Spinal cord (tissue), 10 donors: ENCODE results near the gene TNIP2. TPM values are rescaled to one million over a fixed set of nuclear protein-coding genes. Genes with fewer than 3 reads are reported as not detected.
"Not testable (repeated sequence)": the region's sequence is repeated elsewhere in the genome, so short reads cannot be mapped to it uniquely, and the experiment has no call there.

ENCODE experiments used
- DNase-seq, 6 donors: peaks; one replicate each; pipeline versions ENCODE4 v3.0.0 to v3.0.0-alpha.2; 2013 to 2015; ENCODE audit warnings: low spot score in 6 of 6, low read depth in 4 of 6
- H3K27ac ChIP-seq: one replicate; pipeline ENCODE4 v1.5.1; 2013; ENCODE audit warnings: low read depth, low read length, control low read depth
- H3K27me3 ChIP-seq: one replicate; pipeline ENCODE4 v1.6.1; 2013; ENCODE audit warnings: low read length; ENCODE audit not compliant: control insufficient read depth, insufficient read depth
- H3K36me3 ChIP-seq: one replicate; pipeline ENCODE4 v1.6.1; 2013; ENCODE audit warnings: low read length; ENCODE audit not compliant: control insufficient read depth, insufficient read depth
- H3K4me1 ChIP-seq: one replicate; pipeline ENCODE4 v1.6.1; 2013; ENCODE audit warnings: low read length; ENCODE audit not compliant: control insufficient read depth, insufficient read depth
- H3K4me3 ChIP-seq: one replicate; pipeline ENCODE4 v1.5.1; 2013; ENCODE audit warnings: low read depth, low read length, control low read depth
- H3K9me3 ChIP-seq: one replicate; pipeline ENCODE4 v1.6.1; 2013; ENCODE audit warnings: low read length; ENCODE audit not compliant: control insufficient read depth, insufficient read depth
- WGBS: methylation state at CpG from one replicate; pipeline ENCODE4 v1.1.5; 2013; ENCODE audit warnings: missing lambda C conversion rate; ENCODE audit not compliant: insufficient coverage; 5-methylcytosine and 5-hydroxymethylcytosine counted together
- polyA plus RNA-seq, 2 donors: library from polyadenylated mRNA; unstranded; fragments of 120-200 nt; gene quantifications; one replicate each; pipeline ENCODE4 v1.2.1, GENCODE V29; 2013; ENCODE audit not compliant: insufficient read length in 2 of 2
- total RNA-seq, 2 donors: library from RNA; depleted of rRNA in 1 of 2; stranded (reverse); fragments of 120-200 nt in 1 of 2; fragments of >200 nt in 1 of 2; gene quantifications; one replicate each; pipeline versions ENCODE4 v1.2.3 to v1.2.4, GENCODE V29; 2013 to 2014
- donor health status: healthy.

Gene TNIP2
- total and polyA plus RNA-seq, 4 donors, result 6.6 to 18.6 (median 17.2) TPM

GRCh38 chr4:2743518-2744445 lies 12.4 kb downstream of the TNIP2 start:
- H3K27me3 ChIP-seq, result no peaks in the 10 kb centered on the region
- 93% methylated on average over 20 of the region's 21 CpGs for WGBS
- DNase-seq, result no peak
- H3K4me1 ChIP-seq, result no peaks in the 10 kb centered on the region
- H3K9me3 ChIP-seq, result no peaks in the 10 kb centered on the region
- H3K4me3 ChIP-seq, result no peak overlapping the region
- peaks cover 61% of the 10 kb centered on the region for H3K36me3 ChIP-seq
- H3K27ac ChIP-seq, result no peak overlapping the region

GRCh38 chr4:2742823-2743517 lies 13.2 kb downstream of the TNIP2 start:
- Histone ChIP-seq H3K27ac (no peak overlapping the region), H3K4me1 (no peaks in the 10 kb centered on the region), H3K4me3 (no peak overlapping the region), H3K9me3 (no peaks in the 10 kb centered on the region), H3K27me3 (no peaks in the 10 kb centered on the region), H3K36me3 (peaks cover 61% of the 10 kb centered on the region)
- WGBS, result 95% methylated on average over 6 of the region's 6 CpGs
- DNase-seq, result no peak

DNA sequence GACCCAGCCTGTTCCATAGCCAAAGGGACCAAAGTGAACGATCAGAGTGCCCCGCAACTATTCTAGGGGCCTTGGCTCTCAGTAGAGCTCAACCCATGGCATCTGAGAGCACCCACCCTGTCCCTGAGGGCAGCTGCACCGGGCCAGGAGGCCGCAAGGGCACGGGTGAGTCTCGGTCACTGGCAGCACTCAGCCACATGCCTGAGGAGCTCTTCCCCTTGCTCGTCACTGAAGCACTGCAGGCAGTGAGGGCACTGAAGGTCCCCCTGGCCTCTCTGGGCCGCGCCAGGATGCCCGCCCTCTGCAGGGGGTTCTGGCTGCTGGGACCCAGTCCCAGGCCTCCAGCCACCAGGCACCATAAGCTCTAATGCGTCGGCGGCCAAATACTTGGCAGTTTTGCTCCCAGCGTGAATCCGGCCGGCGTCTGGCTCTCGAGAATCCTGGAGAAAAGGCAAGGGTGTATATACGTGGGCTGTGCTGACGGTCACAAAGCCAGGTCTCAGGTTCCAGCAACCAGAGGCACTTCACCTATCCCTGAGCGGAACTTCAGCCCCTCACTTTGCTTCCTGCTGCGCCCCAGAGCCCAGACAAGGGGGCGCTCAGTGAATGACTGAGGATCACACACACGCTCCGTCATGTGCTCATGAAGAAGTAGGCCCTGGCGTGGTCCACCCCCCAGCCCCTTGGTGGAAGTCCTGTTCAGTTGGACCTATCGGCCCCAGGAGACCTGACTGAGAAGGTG lies 13.9 kb downstream of the TNIP2 start:
- WGBS, result 94% methylated on average over 27 of the region's 27 CpGs
- H3K27me3 ChIP-seq, result no peaks in the 10 kb centered on the region
- peaks cover 56% of the 10 kb centered on the region for H3K36me3 ChIP-seq
- DNase-seq, result no peak
- no peaks in the 10 kb centered on the region for H3K4me1 ChIP-seq
- H3K27ac ChIP-seq, result no peak overlapping the region
- H3K4me3 ChIP-seq, result no peak overlapping the region
- H3K9me3 ChIP-seq, result no peaks in the 10 kb centered on the region

- DNase-seq, result no peak
- no peaks in the 10 kb centered on the region for H3K4me1 ChIP-seq
- 92% methylated on average over 9 of the region's 9 CpGs for WGBS
- no peak overlapping the region for H3K27ac ChIP-seq
- H3K4me3 ChIP-seq, result no peak overlapping the region
- peaks cover 50% of the 10 kb centered on the region for H3K36me3 ChIP-seq
- H3K27me3 ChIP-seq, result no peaks in the 10 kb centered on the region
- H3K9me3 ChIP-seq, result no peaks in the 10 kb centered on the region
Measured at GRCh38 chr4:2741626-2742025, 14.5 kb downstream of the TNIP2 start.

DNA sequence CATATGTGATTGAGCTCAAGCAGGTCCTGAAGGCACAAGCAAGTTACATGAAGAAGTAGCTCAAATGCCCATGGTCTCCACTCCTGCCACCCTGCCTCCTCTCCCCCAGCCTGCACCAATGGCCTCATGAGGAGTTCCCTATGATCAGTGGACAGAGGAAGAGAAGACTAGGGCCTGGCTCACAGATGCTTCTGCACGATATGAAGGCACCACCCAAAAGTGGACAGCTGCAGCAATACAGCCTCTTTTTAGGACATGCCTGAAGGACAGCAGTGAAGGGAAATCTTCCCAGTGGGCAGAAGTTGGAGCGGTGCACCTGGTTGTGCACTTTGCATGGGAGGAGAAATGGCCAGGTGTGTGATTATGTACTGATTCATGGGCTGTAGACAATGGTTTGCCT lies 17.8 kb downstream of the TNIP2 start:
- H3K27ac ChIP-seq, H3K4me1 ChIP-seq, H3K27me3 ChIP-seq, H3K9me3 ChIP-seq, DNase-seq, H3K4me3 ChIP-seq: not testable (repeated sequence)
- peaks cover 22% of the 10 kb centered on the region for H3K36me3 ChIP-seq
- 96% methylated on average over 2 of the region's 2 CpGs for WGBS

DNA sequence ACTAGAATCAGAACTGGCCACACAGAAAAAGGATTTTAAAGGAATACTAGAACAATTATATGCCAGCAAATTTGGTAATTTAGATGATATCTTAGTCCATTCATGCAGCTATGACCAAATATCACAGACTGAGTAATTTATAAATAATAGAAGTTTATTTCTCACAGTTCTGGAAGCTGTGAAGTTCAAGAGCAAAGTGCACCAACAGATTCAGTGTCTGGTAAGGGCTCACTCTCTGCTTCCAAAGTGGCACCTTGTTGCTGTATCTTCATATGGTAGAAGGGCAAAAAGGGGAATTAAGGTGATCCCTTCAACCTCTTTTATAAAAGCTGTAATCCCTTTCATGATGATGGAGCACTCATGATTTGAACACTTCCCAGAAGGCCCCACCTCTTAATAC lies 20.3 kb downstream of the TNIP2 start:
- Histone ChIP-seq H3K27ac (no peak overlapping the region), H3K9me3 (peaks cover 5% of the 10 kb centered on the region), H3K27me3 (no peaks in the 10 kb centered on the region), H3K4me1 (no peaks in the 10 kb centered on the region), H3K4me3 (no peak overlapping the region), H3K36me3 (peaks cover 28% of the 10 kb centered on the region)
- DNase-seq, result no peak

DNA sequence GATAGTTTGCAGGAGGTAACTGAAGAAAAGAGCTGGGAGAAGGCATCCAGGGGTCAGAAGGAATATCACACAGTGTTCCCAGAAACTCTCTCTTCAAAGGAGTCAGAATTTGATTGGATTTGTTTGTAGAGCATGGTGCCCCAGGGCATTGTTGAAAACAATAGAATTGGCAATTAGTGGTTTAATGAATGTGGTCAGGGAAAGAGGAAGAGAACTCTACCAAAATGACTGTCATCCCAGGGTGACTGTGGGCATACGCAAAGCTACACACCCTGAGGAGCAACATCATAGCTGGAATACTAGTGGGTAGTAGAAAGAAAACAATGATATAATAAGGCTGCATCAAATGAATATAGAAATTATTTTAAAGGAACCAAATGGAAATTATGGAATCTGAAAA lies 21.5 kb downstream of the TNIP2 start:
- Histone ChIP-seq H3K4me3 (no peak overlapping the region), H3K27ac (no peak overlapping the region), H3K36me3 (peaks cover 38% of the 10 kb centered on the region), H3K27me3 (no peaks in the 10 kb centered on the region), H3K9me3 (peaks cover 5% of the 10 kb centered on the region), H3K4me1 (no peaks in the 10 kb centered on the region)
- WGBS, result no CpG with 5 or more reads among the region's 1 CpG
- peak in 1 of 6 donors; percentile 70 for DNase-seq

DNA sequence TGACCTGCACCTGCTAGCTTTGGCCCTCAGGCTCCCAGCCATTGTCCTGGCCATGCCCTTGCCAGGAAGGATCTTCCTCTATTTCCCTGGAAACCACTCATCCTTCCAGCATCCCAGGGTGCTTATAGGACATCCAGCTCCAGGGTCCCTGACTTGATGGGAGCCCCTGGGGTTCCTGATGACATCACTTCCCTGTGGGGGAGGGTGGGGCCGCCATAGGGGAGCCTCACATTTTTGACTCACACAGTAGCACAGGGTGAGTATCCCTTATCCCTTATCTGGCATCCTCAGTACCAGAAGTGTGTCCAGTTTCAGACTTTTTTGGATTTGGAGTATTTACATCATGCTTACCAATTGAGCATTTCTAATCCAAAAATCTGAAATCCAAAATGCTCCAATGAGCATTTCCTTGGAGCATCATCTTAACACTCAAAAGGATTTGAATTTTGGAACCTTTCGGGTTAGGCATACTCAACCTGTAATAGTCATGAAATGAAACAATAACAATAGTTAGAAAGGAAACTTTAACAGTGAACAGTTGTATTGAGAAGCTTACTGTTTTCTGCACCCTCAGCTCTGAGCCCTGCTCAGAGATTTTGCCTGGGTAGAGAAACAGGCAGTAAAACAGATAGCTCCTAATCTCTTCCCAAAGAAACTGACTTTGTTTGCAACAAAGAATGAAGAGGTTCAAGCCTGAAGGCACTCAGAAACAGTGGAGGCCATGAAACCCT lies 22.1 kb downstream of the TNIP2 start:
- DNase-seq, result no peak
- Histone ChIP-seq H3K4me3 (no peak overlapping the region), H3K36me3 (peaks cover 44% of the 10 kb centered on the region), H3K9me3 (peaks cover 5% of the 10 kb centered on the region), H3K27ac (no peak overlapping the region), H3K4me1 (no peaks in the 10 kb centered on the region), H3K27me3 (no peaks in the 10 kb centered on the region)
- WGBS, result no CpG with 5 or more reads among the region's 2 CpGs
